Fibroblast of lung (primary cell): ENCODE data around the gene VSTM2B.

ENCODE experiments used
- CTCF ChIP-seq, 2 donors: IDR thresholded peaks in 1 of 2; conservative IDR thresholded peaks in 1 of 2; 1 replicate in 1 of 2; 2 replicates in 1 of 2; pipeline ENCODE4 v1.5.1; 2011 to 2012; ENCODE audit warnings: low read length in 2 of 2, control low read depth in 1 of 2, inconsistent platforms in 1 of 2, low read depth in 1 of 2, mild to moderate bottlenecking in 1 of 2
- EZH2 ChIP-seq: IDR thresholded peaks from 2 replicates; pipeline ENCODE4 v1.5.1; 2012; ENCODE audit warnings: low read length, control low read depth, mild to moderate bottlenecking; ENCODE audit errors: missing control alignments

DNA sequence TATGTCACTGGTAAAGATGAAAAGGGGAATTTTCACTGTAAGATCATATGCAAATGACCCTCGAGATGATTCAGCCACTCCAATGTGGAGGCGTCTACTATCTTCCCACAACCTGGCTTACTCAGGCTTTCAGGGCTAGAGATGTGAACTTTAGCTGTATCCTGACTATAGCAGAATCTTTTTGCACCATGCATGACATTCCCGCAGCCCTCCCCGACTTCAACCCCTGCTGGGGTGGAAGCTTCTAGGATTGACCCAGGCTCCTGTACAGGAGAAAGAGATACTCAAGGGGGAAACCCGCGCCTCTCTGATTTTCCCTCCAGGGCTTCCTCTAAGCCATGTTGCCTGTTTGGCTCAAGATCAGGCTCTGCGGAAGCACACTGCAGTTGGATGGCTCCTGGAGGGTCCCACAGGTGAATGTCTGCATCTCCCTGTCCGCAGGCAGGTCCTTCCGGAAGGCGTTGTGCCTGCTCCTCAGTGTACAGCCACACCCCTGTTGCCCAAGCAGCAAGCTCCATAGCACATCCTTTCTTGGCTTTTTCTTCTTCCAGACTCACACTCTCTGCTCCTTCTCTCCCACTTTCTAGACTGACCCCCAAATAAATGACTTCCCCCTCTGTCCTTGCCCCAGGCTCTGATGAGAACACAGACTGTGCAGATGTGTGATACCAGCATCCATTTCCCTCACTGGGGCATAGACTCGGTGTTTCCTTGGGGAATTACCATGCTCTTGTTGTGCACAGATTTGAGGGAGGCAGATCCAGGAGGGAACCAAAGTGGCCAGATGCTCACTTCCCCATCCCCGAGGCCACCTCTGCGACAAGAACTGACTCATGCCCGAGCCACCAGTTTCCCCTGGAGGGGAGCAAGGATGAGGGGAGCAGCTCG is 51.2 kb downstream of the VSTM2B start:
- TF ChIP-seq CTCF (conservative IDR thresholded peaks at IDR 0.05 in 1 of 2, IDR thresholded peaks at IDR 0.05 in 1 of 2; ENCODE audit: low read depth in 1 of 2, low read length in 2 of 2) (no peak), EZH2 (no peak)
